ENCODE measurements around the gene TPTE2. TPM values are rescaled to one million over a fixed set of nuclear protein-coding genes. Genes with fewer than 3 reads are reported as not detected.

Gene TPTE2
- total and polyA plus RNA-seq, 4 donors: not detected

- peaks cover 0 to 13% (median 0%) of the 10 kb centered on the region in 4 donors for H3K9me3 ChIP-seq (ENCODE audit: control insufficient read depth in 4 of 4, low read length in 3 of 4)
- TF ChIP-seq, protein P1, sequence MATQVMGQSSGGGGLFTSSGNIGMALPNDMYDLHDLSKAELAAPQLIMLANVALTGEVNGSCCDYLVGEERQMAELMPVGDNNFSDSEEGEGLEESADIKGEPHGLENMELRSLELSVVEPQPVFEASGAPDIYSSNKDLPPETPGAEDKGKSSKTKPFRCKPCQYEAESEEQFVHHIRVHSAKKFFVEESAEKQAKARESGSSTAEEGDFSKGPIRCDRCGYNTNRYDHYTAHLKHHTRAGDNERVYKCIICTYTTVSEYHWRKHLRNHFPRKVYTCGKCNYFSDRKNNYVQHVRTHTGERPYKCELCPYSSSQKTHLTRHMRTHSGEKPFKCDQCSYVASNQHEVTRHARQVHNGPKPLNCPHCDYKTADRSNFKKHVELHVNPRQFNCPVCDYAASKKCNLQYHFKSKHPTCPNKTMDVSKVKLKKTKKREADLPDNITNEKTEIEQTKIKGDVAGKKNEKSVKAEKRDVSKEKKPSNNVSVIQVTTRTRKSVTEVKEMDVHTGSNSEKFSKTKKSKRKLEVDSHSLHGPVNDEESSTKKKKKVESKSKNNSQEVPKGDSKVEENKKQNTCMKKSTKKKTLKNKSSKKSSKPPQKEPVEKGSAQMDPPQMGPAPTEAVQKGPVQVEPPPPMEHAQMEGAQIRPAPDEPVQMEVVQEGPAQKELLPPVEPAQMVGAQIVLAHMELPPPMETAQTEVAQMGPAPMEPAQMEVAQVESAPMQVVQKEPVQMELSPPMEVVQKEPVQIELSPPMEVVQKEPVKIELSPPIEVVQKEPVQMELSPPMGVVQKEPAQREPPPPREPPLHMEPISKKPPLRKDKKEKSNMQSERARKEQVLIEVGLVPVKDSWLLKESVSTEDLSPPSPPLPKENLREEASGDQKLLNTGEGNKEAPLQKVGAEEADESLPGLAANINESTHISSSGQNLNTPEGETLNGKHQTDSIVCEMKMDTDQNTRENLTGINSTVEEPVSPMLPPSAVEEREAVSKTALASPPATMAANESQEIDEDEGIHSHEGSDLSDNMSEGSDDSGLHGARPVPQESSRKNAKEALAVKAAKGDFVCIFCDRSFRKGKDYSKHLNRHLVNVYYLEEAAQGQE (IDR thresholded peaks at IDR 0.05): no peak
- TF ChIP-seq JUND (IDR thresholded peaks at IDR 0.05) (no peak), EGR1 (IDR thresholded peaks at IDR 0.05; ENCODE audit: low read depth in 2 of 2) (no peak), RAD21 (IDR thresholded peaks at IDR 0.05) (no peak), SP1 (IDR thresholded peaks at IDR 0.05) (no peak), RXRA (IDR thresholded peaks at IDR 0.05) (no peak), NR2F2 (IDR thresholded peaks at IDR 0.05) (no peak), MAX (IDR thresholded peaks at IDR 0.05) (no peak), YY1 (IDR thresholded peaks at IDR 0.05) (no peak), GABPA (IDR thresholded peaks at IDR 0.05 in 1 of 2, conservative IDR thresholded peaks at IDR 0.05 in 1 of 2) (no peak), TAF1 (conservative IDR thresholded peaks at IDR 0.05) (no peak), ATF3 (IDR thresholded peaks at IDR 0.05) (no peak)
- TF ChIP-seq, protein P2, sequence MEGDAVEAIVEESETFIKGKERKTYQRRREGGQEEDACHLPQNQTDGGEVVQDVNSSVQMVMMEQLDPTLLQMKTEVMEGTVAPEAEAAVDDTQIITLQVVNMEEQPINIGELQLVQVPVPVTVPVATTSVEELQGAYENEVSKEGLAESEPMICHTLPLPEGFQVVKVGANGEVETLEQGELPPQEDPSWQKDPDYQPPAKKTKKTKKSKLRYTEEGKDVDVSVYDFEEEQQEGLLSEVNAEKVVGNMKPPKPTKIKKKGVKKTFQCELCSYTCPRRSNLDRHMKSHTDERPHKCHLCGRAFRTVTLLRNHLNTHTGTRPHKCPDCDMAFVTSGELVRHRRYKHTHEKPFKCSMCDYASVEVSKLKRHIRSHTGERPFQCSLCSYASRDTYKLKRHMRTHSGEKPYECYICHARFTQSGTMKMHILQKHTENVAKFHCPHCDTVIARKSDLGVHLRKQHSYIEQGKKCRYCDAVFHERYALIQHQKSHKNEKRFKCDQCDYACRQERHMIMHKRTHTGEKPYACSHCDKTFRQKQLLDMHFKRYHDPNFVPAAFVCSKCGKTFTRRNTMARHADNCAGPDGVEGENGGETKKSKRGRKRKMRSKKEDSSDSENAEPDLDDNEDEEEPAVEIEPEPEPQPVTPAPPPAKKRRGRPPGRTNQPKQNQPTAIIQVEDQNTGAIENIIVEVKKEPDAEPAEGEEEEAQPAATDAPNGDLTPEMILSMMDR (IDR thresholded peaks at IDR 0.05; ENCODE audit: low read depth, low read length, missing input control): no peak
- 78% methylated on average over 6 of the region's 6 CpGs for WGBS
- H3K4me3 ChIP-seq (ENCODE audit: low read depth in 1 of 3, low read length in 3 of 3): no peak overlapping the region
- no peak for DNase-seq (ENCODE audit: low spot score)
- no peaks in the 10 kb centered on the region for H3K36me3 ChIP-seq (ENCODE audit: control insufficient read depth in 4 of 4, insufficient read depth in 3 of 4, low read depth in 1 of 4, low read length in 3 of 4)
- no peak overlapping the region for H3K27ac ChIP-seq (ENCODE audit: low read depth in 1 of 2, low read length in 2 of 2)
- H3K4me1 ChIP-seq (ENCODE audit: control insufficient read depth in 4 of 4, insufficient read depth in 4 of 4, low read length in 3 of 4): peaks cover 0 to 11% (median 8%) of the 10 kb centered on the region in 4 donors
- H3K9ac ChIP-seq (ENCODE audit: low read depth in 1 of 2, low read length in 2 of 2): no peak overlapping the region
- peaks cover 0 to 5% (median 2%) of the 10 kb centered on the region in 4 donors for H3K27me3 ChIP-seq (ENCODE audit: control insufficient read depth in 4 of 4, insufficient read depth in 4 of 4, low read length in 3 of 4)
Measured at GRCh38 chr13:19604306-19604705, 43.0 kb upstream of the TPTE2 start.

DNA sequence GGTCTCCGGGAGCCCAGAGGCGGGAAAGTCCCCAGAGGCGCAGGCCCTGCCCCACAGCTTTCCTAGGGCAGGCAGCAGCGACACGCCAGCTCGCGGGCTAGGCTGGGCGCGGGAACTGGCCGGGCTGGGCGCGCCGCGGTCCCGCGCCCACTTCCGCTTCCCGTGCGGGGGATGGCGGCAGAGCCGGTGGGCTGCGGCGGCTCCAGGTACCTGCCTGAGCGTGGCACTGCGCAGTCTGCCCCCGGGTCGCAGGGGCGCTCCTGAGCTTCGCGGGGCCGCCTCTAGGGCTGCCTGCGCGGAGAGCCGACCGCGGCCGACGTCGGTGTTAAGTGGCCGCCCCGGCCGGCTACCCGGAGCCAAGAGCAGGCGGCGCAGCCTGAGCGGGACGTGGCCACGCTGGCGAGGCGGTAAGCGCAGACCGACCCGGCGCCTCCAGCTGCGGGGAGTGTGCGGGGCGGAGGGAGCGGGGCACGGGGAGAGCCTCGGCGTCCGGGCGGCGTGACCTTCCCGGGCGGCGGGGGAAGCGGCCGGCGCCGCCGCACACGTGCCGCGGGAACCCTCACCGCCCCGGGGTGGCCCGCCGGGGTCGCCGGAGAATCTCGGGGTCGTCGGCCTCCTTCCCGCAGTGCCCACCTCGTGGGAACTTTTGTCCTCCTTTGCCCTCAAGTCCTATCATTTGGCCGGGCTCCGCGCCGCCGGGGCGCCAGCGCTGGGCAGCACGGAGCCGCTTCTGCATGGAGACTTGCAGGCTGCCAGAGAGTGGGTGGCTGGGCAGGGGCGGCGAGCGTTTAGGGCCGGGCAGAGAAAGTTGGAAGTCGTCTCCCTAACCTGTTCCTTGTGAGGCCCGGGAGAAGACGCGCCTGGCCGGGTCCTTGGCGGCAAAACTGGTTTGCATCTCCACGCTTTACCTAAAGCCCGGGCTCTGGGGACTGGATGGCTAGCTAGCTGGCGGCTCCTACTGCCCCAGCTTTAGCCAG is 40.7 kb upstream of the TPTE2 start:
- Histone ChIP-seq H3K27ac (ENCODE audit: low read depth in 1 of 2, low read length in 2 of 2) (no peak overlapping the region), H3K4me3 (ENCODE audit: low read depth in 1 of 3, low read length in 3 of 3) (peak overlapping the region; percentile 46 to 63 (median 55)), H3K9me3 (ENCODE audit: control insufficient read depth in 4 of 4, low read length in 3 of 4) (peaks cover 0 to 13% (median 0%) of the 10 kb centered on the region in 4 donors), H3K27me3 (ENCODE audit: control insufficient read depth in 4 of 4, insufficient read depth in 4 of 4, low read length in 3 of 4) (peaks cover 0 to 5% (median 2%) of the 10 kb centered on the region in 4 donors), H3K4me1 (ENCODE audit: control insufficient read depth in 4 of 4, insufficient read depth in 4 of 4, low read length in 3 of 4) (peaks cover 0 to 11% (median 8%) of the 10 kb centered on the region in 4 donors), H3K9ac (ENCODE audit: low read depth in 1 of 2, low read length in 2 of 2) (no peak overlapping the region), H3K36me3 (ENCODE audit: control insufficient read depth in 4 of 4, insufficient read depth in 3 of 4, low read depth in 1 of 4, low read length in 3 of 4) (no peaks in the 10 kb centered on the region)
- peak; percentile 47 for DNase-seq (ENCODE audit: low spot score)
- 3% methylated on average over 108 of the region's 108 CpGs for WGBS
- TF ChIP-seq TAF1 (conservative IDR thresholded peaks at IDR 0.05) (no peak), JUND (IDR thresholded peaks at IDR 0.05) (no peak)

Data from liver (tissue), 9 donors.